GM19397 (cell line): ENCODE measurements around the gene MANEAL.

ENCODE experiments used
- ATAC-seq: cut with Tn5 transposase; IDR thresholded peaks from one replicate; pipeline ENCODE4 v1.9.1; 2021; ENCODE audit warnings: mild to moderate bottlenecking, moderate library complexity; ENCODE audit not compliant: unreplicated experiment

The MANEAL gene

DNA sequence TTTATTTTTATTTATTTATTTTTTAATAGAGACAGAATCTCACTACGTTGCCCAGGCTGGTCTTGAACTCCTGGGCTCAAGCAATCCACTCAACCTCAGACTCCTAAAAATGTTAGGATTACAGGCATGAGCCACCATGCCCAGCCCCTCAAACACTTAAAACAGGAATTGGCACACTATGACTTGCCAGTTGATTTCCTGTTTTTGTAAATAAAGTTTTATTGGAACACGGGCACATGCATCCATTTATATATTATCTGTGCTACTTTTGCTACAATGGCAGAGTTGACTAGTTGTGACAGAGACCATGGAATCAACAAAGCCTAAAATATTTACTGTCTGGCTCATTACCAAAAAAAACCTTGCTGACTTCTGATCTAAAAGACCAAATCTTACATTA, 30.4 kb downstream of the MANEAL start:
- no peak for ATAC-seq

DNA sequence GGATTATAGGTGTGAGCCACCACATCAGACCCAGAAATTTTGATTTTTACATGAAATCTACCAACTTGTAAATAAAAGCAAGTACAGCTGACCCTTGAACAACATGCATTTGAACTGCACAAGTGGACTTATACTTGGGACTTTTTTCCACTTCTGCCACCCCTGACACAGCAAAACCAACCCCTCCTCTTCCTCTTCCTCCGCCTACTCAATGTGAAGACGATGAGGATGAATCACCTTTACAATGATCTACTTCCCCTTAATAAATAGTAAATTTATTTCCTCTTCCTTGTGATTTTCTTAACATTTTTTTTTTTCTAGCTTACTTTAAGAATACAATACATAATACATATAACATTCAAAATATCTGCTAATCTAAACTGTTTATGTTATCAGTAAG, 31.9 kb downstream of the MANEAL start:
- ATAC-seq, result no peak

DNA sequence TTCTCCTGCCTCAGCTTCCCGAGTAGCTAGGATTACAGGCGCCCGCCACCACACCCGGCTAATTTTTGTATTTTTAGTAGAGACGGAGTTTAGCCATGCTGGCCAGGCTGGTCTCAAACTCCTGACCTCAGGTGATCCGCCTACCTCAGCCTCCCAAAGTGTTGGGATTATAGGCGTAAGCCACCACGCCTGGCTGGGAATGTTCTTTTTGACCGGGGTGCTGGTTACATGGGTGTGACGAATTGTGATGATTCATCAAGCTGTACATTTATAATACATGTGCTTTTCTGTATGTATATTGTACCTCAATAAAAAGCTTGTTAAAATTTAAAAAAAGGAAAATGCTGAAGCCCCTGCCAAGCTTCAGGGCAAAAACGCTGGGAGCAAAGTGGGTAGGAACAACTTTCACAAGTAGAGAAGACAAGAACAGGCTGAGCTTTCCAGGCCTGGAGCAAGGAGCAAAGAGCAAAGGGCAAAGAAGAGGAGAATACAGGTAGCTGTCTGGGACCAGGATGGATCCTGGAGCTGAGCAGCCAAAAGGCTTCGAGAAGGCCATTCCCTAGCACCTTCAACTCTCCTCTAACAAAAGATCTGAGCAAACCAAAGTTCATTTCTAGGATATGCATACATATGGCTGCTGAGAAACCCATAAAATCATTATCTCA, 34.9 kb downstream of the MANEAL start:
- ATAC-seq, result no peak

DNA sequence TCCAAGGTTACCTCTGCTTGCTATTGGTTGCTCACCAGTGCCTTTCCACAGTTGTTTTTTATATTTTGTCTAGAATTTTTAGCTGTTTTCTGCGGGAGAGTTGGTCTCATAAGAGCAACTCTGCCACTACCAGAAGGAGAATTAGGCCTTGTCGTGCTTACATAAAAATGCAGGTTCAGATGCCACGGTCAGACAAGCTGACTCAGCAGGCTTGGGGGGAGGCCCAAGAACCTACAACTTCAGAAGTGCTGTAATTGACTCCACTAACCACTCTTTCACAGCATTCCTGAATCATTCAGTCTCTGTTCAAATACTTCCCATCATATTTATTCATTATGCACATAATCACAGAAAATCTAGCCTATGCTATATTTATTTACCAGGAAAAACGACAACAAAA, 37.5 kb downstream of the MANEAL start:
- no peak for ATAC-seq

DNA sequence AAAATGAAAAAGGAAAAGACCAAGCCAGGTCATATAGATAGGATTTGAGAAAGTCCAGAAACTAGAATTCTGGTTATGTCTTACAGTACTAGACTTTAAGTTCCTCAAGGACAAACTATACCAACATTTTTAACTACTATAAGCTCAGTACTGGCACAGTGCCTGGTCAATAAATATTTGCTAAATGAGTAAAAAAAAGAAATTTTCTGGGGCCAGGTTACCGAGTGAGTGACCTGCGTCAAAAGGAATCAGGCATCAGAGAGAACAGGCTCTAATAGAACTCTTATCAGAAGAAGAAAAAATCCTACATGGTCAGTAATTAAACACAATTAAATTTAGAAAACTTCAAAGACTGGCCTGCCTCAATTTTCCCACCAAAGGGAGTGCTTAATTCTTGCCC, 38.2 kb downstream of the MANEAL start:
- ATAC-seq, result no peak

DNA sequence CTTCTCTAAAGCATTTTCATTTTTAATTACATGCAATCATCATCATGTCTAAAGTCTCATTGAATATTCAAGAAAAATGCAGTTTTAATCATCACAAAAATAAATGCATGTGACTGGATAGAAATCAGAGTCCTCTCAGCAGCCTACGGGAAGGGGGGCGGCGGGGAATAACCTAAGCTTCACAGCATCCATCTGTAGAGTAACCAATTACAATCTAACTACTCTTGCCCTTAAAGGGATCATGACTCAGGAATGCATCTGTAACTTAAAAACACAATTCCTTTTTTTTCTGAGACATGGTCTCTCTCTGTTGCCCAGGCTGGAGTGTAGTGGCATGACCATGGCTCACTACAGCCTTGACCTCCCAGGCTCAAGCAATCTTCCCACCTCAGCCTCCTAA, 43.1 kb downstream of the MANEAL start:
- no peak for ATAC-seq

DNA sequence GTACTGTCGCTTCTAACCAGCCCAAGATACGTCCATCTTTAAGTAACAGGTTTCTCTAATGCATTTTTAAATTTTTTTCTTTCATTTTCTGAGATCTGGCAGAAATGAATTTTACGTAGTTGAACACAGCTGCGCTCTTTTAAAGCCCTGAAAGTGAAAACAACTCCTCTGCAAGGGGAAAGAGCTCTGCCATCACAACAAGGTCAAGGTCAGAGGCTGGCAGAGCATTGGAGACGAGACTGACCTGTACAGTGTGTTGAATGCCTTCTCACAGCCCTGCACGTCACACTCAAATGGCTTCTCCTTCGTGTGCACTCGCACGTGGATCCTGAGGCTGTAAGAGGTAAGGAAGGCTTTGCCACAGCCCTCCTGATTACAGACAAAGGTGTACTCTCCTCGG, 46.0 kb downstream of the MANEAL start:
- no peak for ATAC-seq

DNA sequence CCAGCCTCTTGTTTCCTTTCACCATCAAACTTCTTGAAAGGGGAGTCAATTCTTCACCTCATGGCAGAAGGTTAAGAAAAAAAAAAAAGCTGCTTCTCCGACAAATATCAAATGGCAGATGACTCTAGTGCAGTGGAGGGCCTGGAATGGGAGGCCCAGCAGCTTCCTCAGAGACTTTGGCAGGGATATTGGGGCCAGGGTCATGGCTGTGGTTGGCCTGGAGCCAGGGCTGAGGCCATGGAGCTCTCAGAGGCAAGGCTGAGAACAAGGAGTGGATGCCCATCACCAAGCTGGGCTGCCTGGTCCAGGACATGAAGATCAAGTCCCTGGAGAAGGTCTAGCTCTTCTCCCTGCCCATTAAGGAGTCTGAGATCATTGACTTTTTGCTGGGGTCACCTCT, 47.1 kb downstream of the MANEAL start:
- no peak for ATAC-seq

DNA sequence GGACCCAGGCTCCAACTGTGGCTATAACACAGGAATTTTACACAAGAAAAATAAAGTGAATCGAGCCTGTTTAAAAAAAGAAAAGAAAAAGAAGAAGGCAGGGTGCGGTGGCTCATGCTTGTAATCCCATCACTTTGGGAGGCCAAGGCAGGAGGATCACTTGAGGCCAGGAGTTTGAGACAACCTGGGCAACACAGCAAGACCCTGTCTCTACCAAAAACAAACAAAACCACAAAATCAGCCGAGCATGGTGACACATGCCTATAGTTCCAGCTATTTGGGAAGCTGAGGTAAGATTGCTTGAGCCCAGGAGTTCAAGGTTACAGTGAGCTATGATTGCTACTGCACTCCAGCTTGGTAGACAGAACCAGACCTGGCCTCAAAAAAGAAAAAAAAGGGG, 48.0 kb downstream of the MANEAL start:
- no peak for ATAC-seq

DNA sequence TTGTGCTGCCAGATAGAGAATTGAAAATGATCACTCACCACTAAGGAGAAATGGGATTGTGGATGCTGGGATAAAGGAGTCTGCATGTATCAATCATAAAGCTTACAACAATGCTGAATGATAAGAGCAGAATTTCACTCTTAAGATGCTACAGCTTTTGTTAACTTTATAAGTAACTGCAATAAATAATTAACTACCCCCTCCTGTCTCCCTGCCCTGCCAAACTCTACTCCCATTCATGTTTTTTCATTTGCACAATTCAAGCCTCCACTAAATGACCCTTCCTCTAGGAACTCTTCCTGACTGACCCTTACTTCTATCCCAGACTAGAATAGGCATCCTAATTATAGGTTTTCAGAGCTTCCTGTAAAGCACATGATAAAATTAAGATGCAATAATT, 50.9 kb downstream of the MANEAL start:
- no peak for ATAC-seq

DNA sequence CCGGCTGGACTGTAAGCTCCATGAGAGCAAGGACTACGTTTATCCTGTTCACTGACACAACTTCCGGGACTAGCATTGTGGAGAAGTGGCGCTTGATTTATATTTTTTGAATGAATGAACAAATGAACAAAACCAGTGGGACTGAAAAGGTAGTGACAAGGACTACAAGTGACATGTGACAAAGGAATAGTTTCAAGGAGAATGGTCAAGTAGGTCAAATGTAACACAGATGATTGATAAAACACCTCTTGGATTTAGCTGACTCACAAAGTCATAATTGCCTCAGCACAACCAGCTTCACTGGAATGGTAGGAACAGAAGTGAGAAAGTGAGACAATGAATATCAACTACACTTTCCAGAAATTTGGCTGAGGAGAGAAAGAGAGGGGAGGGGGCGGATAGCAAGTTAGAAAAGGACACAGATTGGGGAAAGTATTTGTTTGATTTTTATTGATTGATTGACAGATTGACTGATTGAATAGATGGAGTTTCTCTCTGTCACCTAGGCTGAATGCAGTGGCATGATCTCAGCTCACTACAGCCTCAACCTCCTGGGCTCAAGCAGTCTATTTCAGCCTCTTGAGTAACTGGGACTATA, 51.5 kb downstream of the MANEAL start:
- ATAC-seq, result no peak

DNA sequence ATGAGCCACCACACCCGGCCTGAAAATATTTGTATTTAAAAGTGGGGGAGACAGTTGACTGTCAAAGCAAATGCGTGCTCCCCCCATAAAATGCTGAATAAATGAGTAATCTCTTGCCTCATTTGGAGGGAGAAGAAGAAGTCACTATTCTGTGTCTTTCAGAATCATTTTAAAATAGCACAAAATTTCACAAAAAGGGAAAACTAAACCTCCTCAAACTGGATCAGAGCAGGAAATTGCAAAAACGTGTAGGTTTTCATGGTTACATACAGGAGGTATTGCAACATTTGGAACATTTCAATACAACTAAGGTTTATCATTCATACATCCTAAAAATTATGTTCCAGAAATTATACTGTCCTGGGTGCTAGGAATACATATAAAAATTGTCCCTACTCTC, 52.1 kb downstream of the MANEAL start:
- ATAC-seq, result no peak

DNA sequence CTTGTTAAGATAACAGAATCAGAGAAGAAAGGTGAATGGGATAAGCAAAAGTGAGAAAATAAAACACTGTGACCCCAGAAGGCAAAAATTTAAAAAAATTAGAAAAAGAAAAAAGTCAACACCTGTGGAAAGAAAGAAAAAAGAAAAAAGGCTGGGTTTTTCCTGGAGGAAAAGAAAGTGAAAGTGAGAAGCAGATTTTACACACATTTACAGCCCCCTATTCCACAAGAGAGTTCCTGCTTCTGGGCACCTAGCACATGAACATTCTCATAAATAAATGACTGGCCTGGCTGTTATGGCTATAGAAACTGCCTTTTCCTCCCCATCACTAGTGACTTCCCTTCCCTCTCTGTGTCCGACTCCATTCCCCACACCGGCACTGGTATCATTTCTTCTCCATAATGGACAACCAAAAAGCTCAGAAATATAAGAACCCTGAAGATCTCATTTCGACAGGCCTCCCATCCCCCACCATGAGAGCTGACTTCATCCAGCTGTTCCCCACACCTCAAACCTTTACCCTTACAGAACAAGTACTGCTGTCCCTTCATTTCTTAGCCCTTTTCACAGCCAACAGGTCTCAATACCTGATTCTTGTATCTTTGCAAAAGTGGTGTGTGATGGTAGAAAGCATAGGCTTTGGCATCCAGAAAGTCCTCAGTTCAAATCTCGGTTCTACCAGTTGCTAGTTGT, 53.1 kb downstream of the MANEAL start:
- ATAC-seq, result no peak

DNA sequence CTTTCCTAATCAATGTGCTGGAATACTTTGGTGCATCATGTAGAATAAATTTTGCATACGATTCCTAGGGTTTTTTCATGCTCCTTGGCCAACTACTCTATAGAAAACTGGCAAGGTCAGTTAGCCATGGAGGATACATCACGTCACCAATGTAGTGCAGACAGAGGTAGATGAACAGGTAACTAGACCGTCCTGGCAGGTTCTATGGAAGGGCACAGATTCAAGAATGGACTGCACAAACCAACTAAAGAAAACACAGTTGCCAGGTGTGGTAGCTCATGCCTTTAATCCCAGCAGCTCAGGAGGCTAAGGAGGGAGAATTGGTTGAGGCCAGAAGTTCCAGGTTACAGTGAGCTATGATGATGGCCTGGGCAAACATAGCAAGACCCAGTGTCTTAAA, 55.8 kb downstream of the MANEAL start:
- ATAC-seq, result no peak

DNA sequence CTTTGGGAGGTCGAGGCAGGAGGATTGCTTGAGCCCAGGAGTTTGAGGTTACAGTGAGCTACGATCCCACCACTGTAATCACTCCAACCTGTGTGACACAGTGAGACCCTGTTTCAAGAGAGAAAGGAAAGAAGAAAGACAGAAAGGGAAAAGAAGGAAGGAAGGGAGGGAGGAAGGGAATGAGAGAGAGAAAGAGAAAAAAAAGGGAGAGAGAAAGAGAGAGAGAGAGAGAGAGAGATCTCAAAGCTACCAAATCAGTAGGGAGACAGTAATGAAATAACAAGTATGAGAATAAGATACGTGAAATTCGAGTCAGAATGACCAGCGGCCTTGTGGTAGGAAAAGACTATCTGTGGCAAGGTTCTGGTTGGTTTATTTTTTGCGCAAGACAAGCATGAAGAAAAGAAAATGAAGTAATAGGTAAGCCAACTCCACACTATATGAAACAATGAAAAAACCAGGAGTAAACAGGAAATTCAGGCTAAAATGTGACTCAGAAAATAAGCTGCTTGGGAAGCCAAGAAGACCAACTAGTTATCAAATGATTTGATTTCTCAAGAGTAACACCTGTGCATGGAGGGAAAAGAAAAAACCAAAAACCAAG, 56.8 kb downstream of the MANEAL start:
- no peak for ATAC-seq
